ENCODE measurements around the gene FKBP1A.

Gene FKBP1A

GRCh38 chr20:1417273-1417672 lies 24.4 kb upstream of the FKBP1A start (continued):
- TF ChIP-seq ZNF394 (tag by site-specific recombination; IDR thresholded peaks at IDR 0.05; ENCODE audit: borderline replicate concordance) (no peak), SCRT2 (tag by site-specific recombination; IDR thresholded peaks at IDR 0.05) (no peak), ZNF658 (tag by site-specific recombination; IDR thresholded peaks at IDR 0.05) (no peak), ZBTB44 (tag by site-specific recombination; IDR thresholded peaks at IDR 0.05) (no peak), ZNF707 (tag by site-specific recombination; IDR thresholded peaks at IDR 0.05) (no peak), ZNF529 (tag by site-specific recombination; IDR thresholded peaks at IDR 0.05; ENCODE audit: insufficient replicate concordance) (no peak)

GRCh38 chr20:1415667-1416468 lies 23.0 kb upstream of the FKBP1A start:
- H3K4me1 ChIP-seq (ENCODE audit: control insufficient read depth, insufficient read depth, low read length): no peaks in the 10 kb centered on the region
- no peak overlapping the region for H3K27ac ChIP-seq (ENCODE audit: extremely low read depth, low read depth, low read length)
- CTCF ChIA-PET: interaction anchor here (0.8 to 1.5 kb wide), 2 partner anchors 22 to 155 kb away, joined by 3 to 4 read pairs; no protein-coding TSS in a partner anchor
- no peaks in the 10 kb centered on the region for H3K9me3 ChIP-seq (ENCODE audit: control insufficient read depth, insufficient read depth, low read depth, low read length)
- H3K36me3 ChIP-seq (ENCODE audit: control insufficient read depth in 2 of 2, insufficient read depth in 1 of 2, low read length in 2 of 2): no peaks in the 10 kb centered on the region
- POLR2A ChIA-PET: no interaction called here
- no peak overlapping the region for H3K4me3 ChIP-seq (ENCODE audit: low read depth, low read length)
- no peak for TF ChIP-seq ZNF501 (tag by site-specific recombination; IDR thresholded peaks at IDR 0.05)
- TF ChIP-seq ZNF621 (tag by site-specific recombination; IDR thresholded peaks at IDR 0.05): no peak
- TF ChIP-seq HOXA7 (CRISPR knock-in tag; IDR thresholded peaks at IDR 0.05; ENCODE audit: borderline replicate concordance): no peak
- TF ChIP-seq ZNF629 (tag by site-specific recombination; IDR thresholded peaks at IDR 0.05): peak; percentile 84
- TF ChIP-seq GLIS1 (tag by site-specific recombination; IDR thresholded peaks at IDR 0.05): peak; percentile 16; the same call in 1 of the 2 replicates
- 0 out of 2 replicates have a peak, but pooled peaks have one; percentile 71 for TF ChIP-seq ZSCAN23 (tag by site-specific recombination; IDR thresholded peaks at IDR 0.05)
- TF ChIP-seq ZNF544 (tag by site-specific recombination; IDR thresholded peaks at IDR 0.05): no peak
- 0 out of 2 replicates have a peak, but pooled peaks have one; percentile 45 for TF ChIP-seq ZNF324 (tag by site-specific recombination; IDR thresholded peaks at IDR 0.05)
- no peak for TF ChIP-seq RBAK (tag by site-specific recombination; IDR thresholded peaks at IDR 0.05)
- 0 out of 2 replicates have a peak, but pooled peaks have one; percentile 6 for TF ChIP-seq ZBTB44 (tag by site-specific recombination; IDR thresholded peaks at IDR 0.05)
- TF ChIP-seq ZFP69B (tag by site-specific recombination; IDR thresholded peaks at IDR 0.05): peak; percentile 75
- TF ChIP-seq ZNF24 (tag by site-specific recombination; IDR thresholded peaks at IDR 0.05): peak; percentile 80; the same call in 1 of the 2 replicates
- TF ChIP-seq ZNF148 (tag by site-specific recombination; IDR thresholded peaks at IDR 0.05; ENCODE audit: borderline replicate concordance): 0 out of 2 replicates have a peak, but pooled peaks have one; percentile 38
- peak; percentile 26; the same call in 1 of the 2 replicates for TF ChIP-seq ZNF26 (tag by site-specific recombination; IDR thresholded peaks at IDR 0.05)
- TF ChIP-seq ZNF707 (tag by site-specific recombination; IDR thresholded peaks at IDR 0.05): no peak
- TF ChIP-seq REST (tag by site-specific recombination; IDR thresholded peaks at IDR 0.05): no peak
- 0 out of 2 replicates have a peak, but pooled peaks have one; percentile 29 for TF ChIP-seq ZNF335 (tag by site-specific recombination; conservative IDR thresholded peaks at IDR 0.05)
- TF ChIP-seq ZNF362 (tag by site-specific recombination; IDR thresholded peaks at IDR 0.05): 0 out of 2 replicates have a peak, but pooled peaks have one; percentile 20
- TF ChIP-seq ZNF660 (tag by site-specific recombination; IDR thresholded peaks at IDR 0.05): no peak
